GM12872 (cell line): Measurements from ENCODE around the gene DNMT1.

ENCODE experiments used
- TF ChIP-seq, protein P1 (sequence below): IDR thresholded peaks from 3 replicates; pipeline ENCODE4 v1.5.1; 2011; ENCODE audit warnings: low read depth, mild to moderate bottlenecking, low read length, moderate library complexity; ENCODE audit not compliant: insufficient read depth

Gene DNMT1

DNA sequence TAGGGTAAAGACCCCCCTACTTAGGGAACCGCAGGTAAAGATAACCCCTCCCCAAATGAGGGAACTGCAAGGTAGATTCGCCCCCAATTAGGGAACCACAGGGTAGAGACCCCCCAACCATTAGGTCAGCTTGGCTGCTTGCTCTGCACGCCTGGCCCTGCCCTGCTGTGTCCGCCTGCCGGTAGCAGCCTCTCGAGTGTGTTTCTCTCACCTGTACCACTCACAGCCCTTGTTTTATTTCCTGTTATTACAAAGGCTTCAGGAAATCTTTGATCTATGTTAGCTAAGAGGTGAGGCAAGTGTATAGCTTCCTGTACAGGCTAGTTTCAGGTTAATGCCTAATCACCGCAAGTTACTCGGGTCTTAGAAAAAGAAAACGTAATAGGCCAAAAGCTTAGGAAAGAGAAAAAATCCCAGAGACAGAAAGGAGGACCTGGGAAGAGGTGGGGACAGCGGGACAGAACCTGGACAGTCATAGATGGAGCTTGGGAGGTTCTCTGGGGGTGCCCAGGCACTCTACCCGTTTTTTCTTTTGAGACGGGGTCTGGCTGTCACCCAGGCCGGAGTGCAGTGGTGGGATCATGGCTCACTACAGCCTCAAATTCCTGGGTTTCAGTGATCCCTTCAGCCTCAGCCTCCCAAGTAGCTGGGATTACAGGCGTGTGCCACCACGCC is 51.9 kb downstream of the DNMT1 start:
- TF ChIP-seq, protein P1, sequence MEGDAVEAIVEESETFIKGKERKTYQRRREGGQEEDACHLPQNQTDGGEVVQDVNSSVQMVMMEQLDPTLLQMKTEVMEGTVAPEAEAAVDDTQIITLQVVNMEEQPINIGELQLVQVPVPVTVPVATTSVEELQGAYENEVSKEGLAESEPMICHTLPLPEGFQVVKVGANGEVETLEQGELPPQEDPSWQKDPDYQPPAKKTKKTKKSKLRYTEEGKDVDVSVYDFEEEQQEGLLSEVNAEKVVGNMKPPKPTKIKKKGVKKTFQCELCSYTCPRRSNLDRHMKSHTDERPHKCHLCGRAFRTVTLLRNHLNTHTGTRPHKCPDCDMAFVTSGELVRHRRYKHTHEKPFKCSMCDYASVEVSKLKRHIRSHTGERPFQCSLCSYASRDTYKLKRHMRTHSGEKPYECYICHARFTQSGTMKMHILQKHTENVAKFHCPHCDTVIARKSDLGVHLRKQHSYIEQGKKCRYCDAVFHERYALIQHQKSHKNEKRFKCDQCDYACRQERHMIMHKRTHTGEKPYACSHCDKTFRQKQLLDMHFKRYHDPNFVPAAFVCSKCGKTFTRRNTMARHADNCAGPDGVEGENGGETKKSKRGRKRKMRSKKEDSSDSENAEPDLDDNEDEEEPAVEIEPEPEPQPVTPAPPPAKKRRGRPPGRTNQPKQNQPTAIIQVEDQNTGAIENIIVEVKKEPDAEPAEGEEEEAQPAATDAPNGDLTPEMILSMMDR, result no peak

DNA sequence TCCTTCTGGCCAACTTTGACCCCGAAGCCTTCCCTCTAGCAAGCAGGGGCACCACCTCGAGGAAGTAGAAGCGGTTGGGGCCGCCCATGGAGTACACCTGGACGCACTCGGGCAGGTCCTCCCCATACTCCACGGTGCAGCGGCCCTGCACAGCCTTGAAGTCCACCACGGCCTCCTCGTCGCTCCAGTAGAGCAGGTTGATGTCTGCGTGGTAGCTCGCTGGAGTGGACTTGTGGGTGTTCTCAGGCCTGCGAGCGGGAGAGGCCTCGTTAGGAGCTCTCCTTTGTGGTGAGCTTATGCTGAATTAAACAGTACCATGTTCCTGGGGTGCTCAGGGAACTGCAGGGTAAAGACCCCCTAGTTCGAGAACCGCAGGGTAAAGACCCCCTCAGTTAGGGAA is 52.8 kb downstream of the DNMT1 start:
- TF ChIP-seq, protein P1, result no peak

DNA sequence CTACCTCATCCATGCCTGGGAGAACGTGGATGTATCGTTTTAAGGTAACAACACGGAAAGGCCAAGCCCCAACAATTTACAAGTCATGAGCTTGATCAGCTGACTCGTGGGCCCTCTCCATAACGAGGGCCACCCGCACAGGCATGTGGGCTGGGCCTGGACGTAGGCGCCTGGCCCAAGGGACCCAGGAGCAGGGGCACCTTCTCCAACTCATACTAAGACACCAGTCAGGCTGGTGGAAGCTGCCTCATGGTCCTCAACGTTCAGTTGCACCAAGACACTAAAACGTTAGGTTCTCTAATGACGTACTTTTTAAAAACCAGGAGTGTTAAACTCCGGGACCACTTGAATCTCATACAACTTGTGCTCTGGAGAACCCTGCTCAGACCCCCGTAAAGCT is 53.3 kb downstream of the DNMT1 start:
- TF ChIP-seq, protein P1, result no peak

DNA sequence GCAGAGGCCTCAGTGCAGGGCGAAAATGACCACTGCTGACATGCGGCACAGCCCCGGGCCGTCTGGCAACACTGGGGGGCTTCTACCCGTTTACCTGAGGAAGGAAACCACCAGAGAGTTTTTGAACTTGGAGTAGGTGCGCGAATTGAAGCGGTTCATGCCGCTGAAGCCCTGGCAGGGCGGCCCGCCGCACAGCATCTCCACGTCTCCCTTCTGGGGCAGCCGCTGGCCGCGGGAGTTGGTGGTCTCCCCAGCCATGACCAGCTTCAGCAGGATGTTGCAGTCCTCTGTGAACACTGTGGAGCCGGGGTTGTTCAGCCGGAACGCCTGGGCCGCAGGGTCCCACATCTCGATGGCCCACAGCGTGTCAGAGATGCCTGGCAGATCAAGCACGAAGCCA is 54.8 kb downstream of the DNMT1 start:
- TF ChIP-seq, protein P1, result no peak

DNA sequence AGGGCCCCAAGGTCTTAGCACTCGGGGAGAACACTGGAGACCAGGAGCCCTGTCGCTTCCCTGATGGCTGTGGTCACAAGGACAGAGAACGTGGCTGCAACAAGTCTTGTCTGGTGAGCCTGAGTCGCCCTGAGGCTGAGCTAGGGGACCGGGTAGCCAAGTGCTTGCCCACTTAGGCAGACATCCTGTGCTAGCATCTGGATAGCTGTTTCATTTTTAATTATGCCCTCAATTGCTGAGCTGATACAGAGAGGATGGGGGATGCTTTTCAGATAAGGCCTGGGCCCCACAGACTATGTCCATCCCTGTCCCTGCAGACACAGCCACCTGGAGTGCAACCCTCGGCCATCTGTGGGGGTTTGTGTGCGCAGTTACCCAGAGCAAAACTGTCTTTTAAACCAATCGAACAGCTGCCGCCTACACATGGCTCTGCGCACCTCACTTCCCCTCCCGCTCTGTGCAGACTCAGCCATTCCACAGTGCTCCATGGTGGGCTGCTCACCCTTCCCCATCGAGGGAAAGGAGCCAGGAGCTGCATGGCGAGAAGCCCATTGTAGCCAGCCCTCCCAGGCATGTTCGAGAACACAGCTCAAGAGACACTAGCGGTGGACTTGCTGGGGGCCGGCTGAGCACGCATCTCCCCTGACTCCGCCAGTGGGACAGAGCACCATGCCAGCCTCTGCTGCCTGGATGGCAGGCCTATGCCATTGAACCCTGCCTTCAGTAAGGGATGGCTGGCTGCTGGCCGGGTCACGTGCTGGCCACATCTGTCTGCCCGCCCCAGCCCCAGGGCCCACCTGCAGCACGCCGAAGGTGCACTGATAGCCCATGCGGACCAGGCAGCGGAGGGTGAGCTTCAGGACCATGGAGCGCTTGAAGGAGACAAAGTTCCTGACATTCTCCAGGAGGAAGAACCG is 55.6 kb downstream of the DNMT1 start:
- TF ChIP-seq, protein P1, result no peak

DNA sequence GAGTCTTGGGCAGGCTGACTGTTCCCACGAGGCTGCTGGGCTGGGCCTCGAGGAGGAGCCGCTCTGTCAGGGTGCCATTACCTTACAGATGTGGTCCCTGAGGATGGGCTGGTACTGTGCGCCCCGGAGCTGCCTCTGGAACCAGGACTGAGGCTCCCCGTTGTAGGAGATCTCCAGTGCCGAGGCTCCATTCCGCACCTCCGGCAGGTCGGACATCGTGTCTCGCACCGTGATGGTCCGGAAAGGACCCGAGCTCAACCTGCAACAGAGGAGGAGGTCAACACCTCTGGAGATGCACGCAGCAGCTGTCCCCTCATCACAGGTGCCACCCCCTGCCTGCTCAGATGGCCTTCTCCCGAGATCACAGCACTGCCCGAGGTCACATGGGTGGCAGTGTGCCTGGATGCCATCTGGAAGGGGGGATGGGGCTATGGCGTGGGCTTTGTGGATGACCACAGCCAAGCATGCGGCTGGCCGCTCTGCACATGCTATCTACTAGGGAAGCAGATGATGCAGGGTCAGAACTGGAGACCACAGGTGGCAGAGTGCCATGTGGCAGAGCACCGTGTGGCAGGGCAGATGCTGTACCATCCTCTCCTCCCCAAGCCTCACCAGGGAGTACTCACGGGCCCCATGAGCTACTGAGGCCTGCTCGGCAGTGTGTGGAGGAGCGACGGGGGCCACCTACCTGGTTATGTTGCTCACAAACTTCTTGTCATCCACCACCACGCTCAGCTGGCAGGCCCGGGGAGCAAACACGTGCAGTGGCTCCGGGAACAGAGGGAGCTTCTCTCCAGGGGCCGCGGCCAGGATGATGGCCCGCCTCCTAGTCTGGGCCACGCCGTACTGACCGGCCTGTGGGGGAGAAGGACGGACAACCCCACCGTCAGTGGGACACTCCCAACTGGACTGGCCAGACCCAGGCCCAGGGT is 56.7 kb downstream of the DNMT1 start:
- TF ChIP-seq, protein P1, result no peak

DNA sequence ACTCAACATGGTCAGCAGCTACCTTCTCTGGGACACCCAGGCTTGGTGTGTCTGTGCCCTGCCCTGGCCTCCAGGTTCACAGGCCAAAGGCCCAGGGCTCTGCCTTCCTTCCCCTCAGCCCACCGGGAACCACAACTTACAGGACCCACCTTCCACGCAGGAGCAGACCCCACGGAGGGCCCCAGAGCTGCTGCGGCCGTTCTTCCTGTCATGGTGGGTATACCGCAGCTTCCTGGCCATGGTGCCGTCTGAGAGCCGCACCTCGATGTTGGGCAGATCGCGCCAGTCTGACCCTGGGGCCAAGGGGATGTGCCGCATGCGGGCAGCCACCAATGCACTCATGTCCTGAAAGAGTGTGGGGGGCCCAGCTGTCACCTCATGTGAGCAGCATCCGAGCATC is 57.8 kb downstream of the DNMT1 start:
- TF ChIP-seq, protein P1, result no peak
